Testis (tissue), 3 donors: Measurements from ENCODE around the gene AFAP1. TPM values are rescaled to one million over a fixed set of nuclear protein-coding genes. Genes with fewer than 3 reads are reported as not detected.

Source experiments
- DNase-seq: peaks from one replicate; pipeline ENCODE4 v3.0.0-alpha.2; 2019
- H3K27ac ChIP-seq, 2 donors: fragments of 200-600 bp; sonication (generic); one replicate each; pipeline ENCODE4 v1.5.1; 2019
- H3K27me3 ChIP-seq: fragments of 200-600 bp; sonication (generic); one replicate; pipeline ENCODE4 v1.5.1; 2019
- H3K36me3 ChIP-seq: fragments of 200-600 bp; sonication (generic); one replicate; pipeline ENCODE4 v1.5.1; 2017; ENCODE audit warnings: low read depth; ENCODE audit errors: missing control alignments
- H3K4me1 ChIP-seq: fragments of 200-600 bp; sonication (generic); one replicate; pipeline ENCODE4 v1.5.1; 2019
- H3K4me3 ChIP-seq, 2 donors: fragments of 200-600 bp; sonication (generic); one replicate each; pipeline ENCODE4 v1.5.1; 2017 to 2019
- H3K9me3 ChIP-seq: fragments of 200-600 bp; sonication (generic); one replicate; pipeline ENCODE4 v1.5.1; 2017
- CTCF ChIP-seq, 3 experiments: fragments of 450-650 bp in 2 of 3; fragments of 200-600 bp in 1 of 3; sonication (generic) in 1 of 3; IDR thresholded peaks; one replicate each; pipeline ENCODE4 v1.5.1; 2016 to 2019; ENCODE audit warnings: antibody characterized with exemption in 3 of 3, mild to moderate bottlenecking in 2 of 3, moderate library complexity in 1 of 3
- POLR2A ChIP-seq: fragments of 450-650 bp; IDR thresholded peaks from one replicate; pipeline ENCODE4 v1.6.1; 2017; ENCODE audit warnings: antibody characterized with exemption, mild to moderate bottlenecking, moderate library complexity
- WGBS, 2 donors: methylation state at CpG; one replicate each; pipeline ENCODE4 v1.1.5; 2018; 5-methylcytosine and 5-hydroxymethylcytosine counted together
- intact Hi-C: fragments of 100-400 bp; cut with DNase I; formaldehyde crosslinking; loops from one replicate; pipeline ENCODE4 v1.15.1; 2023; ENCODE audit warnings: low total_unique reads
- polyA plus RNA-seq: library from polyadenylated mRNA; stranded (reverse); fragments of 350-450 nt; fragmentation: Illumina TruSeq; extraction: RNeasy Lipid Tissue Mini Kit (QIAGEN cat#74804); gene quantifications from one replicate; pipeline ENCODE4 v1.2.3, GENCODE V29; 2014; ENCODE audit warnings: low read depth, low replicate concordance; ENCODE audit not compliant: insufficient read depth
- total RNA-seq, 2 donors: library from RNA; depleted of rRNA; stranded (reverse); fragments of >200 nt; gene quantifications; one replicate each; pipeline ENCODE4 v1.2.3, GENCODE V29; 2016

The AFAP1 gene
- total and polyA plus RNA-seq, 3 donors from 2014 or later = 23.1 to 52.4 (median 51.4) TPM

GRCh38 chr4:7744142-7744804 is 195.4 kb downstream of the AFAP1 start:
- Histone ChIP-seq H3K36me3 (no peaks in the 10 kb centered on the region), H3K9me3 (no peaks in the 10 kb centered on the region), H3K4me1 (no peaks in the 10 kb centered on the region), H3K4me3 (no peak overlapping the region), H3K27me3 (no peaks in the 10 kb centered on the region), H3K27ac (no peak overlapping the region)
- intact Hi-C loops = no loop called here
- no peak for DNase-seq
- WGBS, 2 donors = 81 to 84% methylated on average over 12 to 16 of the region's 16 CpGs
- TF ChIP-seq CTCF (IDR thresholded peaks at IDR 0.05) (no peak), POLR2A (no peak)

GRCh38 chr4:7742807-7743280 is 196.8 kb downstream of the AFAP1 start:
- DNase-seq = no peak
- 76 to 92% methylated on average over 8 of the region's 8 CpGs for WGBS, 2 donors
- H3K27ac ChIP-seq = no peak overlapping the region

GRCh38 chr4:7741946-7742806 is 197.5 kb downstream of the AFAP1 start:
- intact Hi-C loops = no loop called here
- 88 to 95% methylated on average over 13 to 18 of the region's 18 CpGs for WGBS, 2 donors
- H3K36me3 ChIP-seq = no peaks in the 10 kb centered on the region

More at GRCh38 chr4:7742807-7743280, 196.8 kb downstream of the AFAP1 start:
- no peaks in the 10 kb centered on the region for H3K27me3 ChIP-seq
- intact Hi-C loops = no loop called here
- TF ChIP-seq POLR2A = no peak
- no peak for TF ChIP-seq CTCF (IDR thresholded peaks at IDR 0.05)
- no peaks in the 10 kb centered on the region for H3K9me3 ChIP-seq
- H3K36me3 ChIP-seq = no peaks in the 10 kb centered on the region
- no peaks in the 10 kb centered on the region for H3K4me1 ChIP-seq
- H3K4me3 ChIP-seq = no peak overlapping the region

GRCh38 chr4:7740866-7741525 is 198.7 kb downstream of the AFAP1 start:
- intact Hi-C loops = no loop called here
- 89 to 94% methylated on average over 19 of the region's 19 CpGs for WGBS, 2 donors
- TF ChIP-seq CTCF (IDR thresholded peaks at IDR 0.05) (no peak), POLR2A (no peak)
- H3K4me3 ChIP-seq = no peak overlapping the region
- H3K27me3 ChIP-seq = no peaks in the 10 kb centered on the region
- no peaks in the 10 kb centered on the region for H3K4me1 ChIP-seq
- no peak for DNase-seq
- no peaks in the 10 kb centered on the region for H3K36me3 ChIP-seq
- H3K27ac ChIP-seq = no peak overlapping the region
- H3K9me3 ChIP-seq = no peaks in the 10 kb centered on the region

More at GRCh38 chr4:7741946-7742806, 197.5 kb downstream of the AFAP1 start:
- Histone ChIP-seq H3K27ac (no peak overlapping the region), H3K4me1 (no peaks in the 10 kb centered on the region), H3K4me3 (no peak overlapping the region), H3K9me3 (no peaks in the 10 kb centered on the region), H3K27me3 (no peaks in the 10 kb centered on the region)
- no peak for TF ChIP-seq CTCF (IDR thresholded peaks at IDR 0.05)
- no peak for TF ChIP-seq POLR2A
- DNase-seq = no peak
